Endothelial cell of umbilical vein (primary cell): ENCODE data around the gene TRIM41. TPM values are rescaled to one million over a fixed set of nuclear protein-coding genes. Genes with fewer than 3 reads are reported as not detected.

Source experiments
- BruUV-seq: library from RNA; stranded (reverse); fragments of 400-500 nt; replicated peaks from 2 replicates; lab custom pipeline; 2021; lab: Mats Ljungman, UMichigan
- CTCF ChIA-PET: fragments of 300-600, 350-600 bp; sonication (Branson Sonifier 250); formaldehyde crosslinking; loops from one replicate; lab custom pipeline; 2021; ENCODE audit warnings: antibody characterized with exemption, inconsistent platforms; lab: Charles Lee
- POLR2A ChIA-PET: fragments of 300-600, 350-600 bp; sonication (Branson Sonifier 250); formaldehyde crosslinking; loops from one replicate; lab custom pipeline; 2021; ENCODE audit warnings: antibody characterized with exemption, inconsistent platforms; lab: Charles Lee
- DNase-seq: peaks from one replicate; pipeline ENCODE4 v3.0.0-alpha.2; 2011; ENCODE audit warnings: low read depth, low spot score
- FAIRE-seq: peaks from 2 replicates; lab custom pipeline; 2011; peaks lifted over from hg19 to GRCh38; lab: Jason Lieb, UNC
- H2AFZ ChIP-seq: 2 replicates; pipeline ENCODE4 v1.6.0; 2012; ENCODE audit warnings: low read depth, low read length, control low read depth, inconsistent platforms
- H3K27ac ChIP-seq: 2 replicates; pipeline ENCODE4 v1.5.1; 2011; ENCODE audit warnings: low read depth, mild to moderate bottlenecking, control low read depth, low read length, moderate library complexity; ENCODE audit not compliant: insufficient read depth
- H3K27me3 ChIP-seq, 2 experiments: 2 replicates each; pipeline versions ENCODE4 v1.6.0 to v1.6.1; 2011; ENCODE audit warnings: low read length in 2 of 2, mixed read lengths in 1 of 2; ENCODE audit not compliant: control insufficient read depth in 2 of 2, insufficient read depth in 2 of 2
- H3K36me3 ChIP-seq, 2 experiments: 2 replicates in 1 of 2; 3 replicates in 1 of 2; pipeline ENCODE4 v1.5.1; 2011; ENCODE audit warnings: low read length in 2 of 2, mild to moderate bottlenecking in 1 of 2, moderate library complexity in 1 of 2; ENCODE audit not compliant: control insufficient read depth in 2 of 2, insufficient read depth in 2 of 2; ENCODE audit errors: extremely low read depth in 1 of 2
- H3K4me1 ChIP-seq: 3 replicates; pipeline ENCODE4 v1.5.1; 2011; ENCODE audit warnings: mild to moderate bottlenecking, low read length; ENCODE audit not compliant: control insufficient read depth, insufficient read depth; ENCODE audit errors: extremely low read depth
- H3K4me2 ChIP-seq: 2 replicates; pipeline ENCODE4 v1.6.1; 2011; ENCODE audit warnings: low read length, control low read depth, mixed read lengths; ENCODE audit not compliant: insufficient read depth
- H3K4me3 ChIP-seq, 3 experiments: fragments of 200-600 bp in 1 of 3; sonication (generic), shearing (Covaris generic) in 1 of 3; replicated peaks in 1 of 3; 2 replicates each; pipeline ENCODE4 v1.5.1; 2011 to 2016; ENCODE audit warnings: control low read depth in 3 of 3, low read length in 3 of 3, mild to moderate bottlenecking in 2 of 3, inconsistent platforms in 1 of 3, low read depth in 1 of 3, moderate library complexity in 1 of 3; ENCODE audit not compliant: insufficient read depth in 1 of 3
- H3K79me2 ChIP-seq: 2 replicates; pipeline ENCODE4 v1.6.0; 2012; ENCODE audit warnings: low read length, inconsistent platforms; ENCODE audit not compliant: control insufficient read depth, insufficient read depth
- H3K9ac ChIP-seq: replicated peaks from 2 replicates; pipeline ENCODE3; 2011; ENCODE audit warnings: low read length, control low read depth; ENCODE audit not compliant: insufficient read depth; ENCODE audit errors: extremely low read depth
- H3K9me1 ChIP-seq: replicated peaks from 3 replicates; pipeline ENCODE4 v1.6.0; 2011; ENCODE audit warnings: mild to moderate bottlenecking, low read length; ENCODE audit not compliant: control insufficient read depth, insufficient read depth; ENCODE audit errors: extremely low read depth
- H3K9me3 ChIP-seq: replicated peaks from 2 replicates; pipeline ENCODE4 v1.5.1; 2012; ENCODE audit warnings: low read length, inconsistent platforms; ENCODE audit not compliant: control insufficient read depth, insufficient read depth
- H4K20me1 ChIP-seq: replicated peaks from 2 replicates; pipeline ENCODE3; 2011; ENCODE audit warnings: mild to moderate bottlenecking, low read length; ENCODE audit not compliant: control insufficient read depth, insufficient read depth; ENCODE audit errors: extremely low read depth
- CTCF ChIP-seq, 2 donors: IDR thresholded peaks; 1 replicate in 1 of 2; 2 replicates in 1 of 2; pipeline ENCODE4 v1.5.1; 2011; ENCODE audit warnings: low read length in 2 of 2, mild to moderate bottlenecking in 2 of 2, moderate library complexity in 2 of 2, control low read depth in 1 of 2, inconsistent platforms in 1 of 2, low read depth in 1 of 2; ENCODE audit not compliant: insufficient read depth in 1 of 2; ENCODE audit errors: extremely low read depth in 1 of 2
- EZH2 ChIP-seq: IDR thresholded peaks from 2 replicates; pipeline ENCODE4 v1.6.1; 2012; ENCODE audit warnings: borderline replicate concordance, low read depth, mild to moderate bottlenecking, moderate library complexity, low read length, inconsistent platforms; ENCODE audit not compliant: severe bottlenecking
- FOS ChIP-seq: IDR thresholded peaks from 2 replicates; pipeline ENCODE4 v1.6.1; 2011; ENCODE audit warnings: mild to moderate bottlenecking, low read length, moderate library complexity, borderline replicate concordance; ENCODE audit not compliant: insufficient read depth
- GATA2 ChIP-seq: IDR thresholded peaks from 2 replicates; pipeline ENCODE4 v1.7.0; 2011; ENCODE audit warnings: low read depth, mild to moderate bottlenecking, moderate library complexity, mixed read lengths, low read length; ENCODE audit not compliant: insufficient read length, insufficient read depth
- JUN ChIP-seq: IDR thresholded peaks from 2 replicates; pipeline ENCODE4 v1.6.1; 2011; ENCODE audit warnings: borderline replicate concordance, low read depth; ENCODE audit not compliant: insufficient read length, insufficient read depth
- MAX ChIP-seq: IDR thresholded peaks from 2 replicates; pipeline ENCODE4 v1.6.1; 2011; ENCODE audit not compliant: insufficient read depth, insufficient read length
- MYC ChIP-seq: IDR thresholded peaks from one replicate; pipeline ENCODE4 v1.6.1; 2011; ENCODE audit warnings: mild to moderate bottlenecking, low read depth, low read length
- POLR2A ChIP-seq: IDR thresholded peaks from 2 replicates; pipeline ENCODE4 v1.6.1; 2012; ENCODE audit warnings: low read depth, mild to moderate bottlenecking, control low read depth, low read length
- POLR2AphosphoS5 ChIP-seq: IDR thresholded peaks from 2 replicates; pipeline ENCODE4 v1.6.1; 2012; ENCODE audit warnings: low read depth, mild to moderate bottlenecking, control low read depth, low read length, moderate library complexity; ENCODE audit not compliant: insufficient read depth
- dilution Hi-C: fragments of 300-500 bp; cut with MboI; formaldehyde crosslinking; loops from one replicate; pipeline ENCODE4 v1.15.0; 2019; ENCODE audit warnings: low sequenced_read_pairs; ENCODE audit not compliant: extremely low pct_ligation_motif_present
- intact Hi-C: fragments of 100-400 bp; cut with micrococcal nuclease; formaldehyde crosslinking; loops from one replicate; pipeline ENCODE4 v1.10.0; 2022
- polyA plus RNA-seq, 4 experiments: library from polyadenylated mRNA; depleted of rRNA in 3 of 4; stranded (reverse) in 3 of 4; unstranded in 1 of 4; fragments of >200 nt; gene quantifications; 2 replicates each; pipeline versions ENCODE4 v1.2.1 to v1.2.3, GENCODE V29; 2011 to 2012; ENCODE audit warnings: missing spikeins in 1 of 4
- total RNA-seq: library from RNA; stranded (reverse); gene quantifications from 2 replicates; pipeline ENCODE4 v1.2.3, GENCODE V29; 2021

TRIM41 gene
- total and polyA plus RNA-seq, 2 donors (not counting 3 experiments of a cell fraction or from before 2014, with no cell fraction given), result 11.2 to 19.9 TPM

GRCh38 chr5:181230551-181230950, 7.5 kb downstream of the TRIM41 start:
- no peak for DNase-seq
- no peak overlapping the region for H3K27ac ChIP-seq
- no TSS peak for BruUV-seq
- H3K27me3 ChIP-seq, result no peaks in the 10 kb centered on the region
- H4K20me1 ChIP-seq, result no peaks in the 10 kb centered on the region
- H3K4me1 ChIP-seq, result peaks cover 2% of the 10 kb centered on the region
- no peaks in the 10 kb centered on the region for H3K9me1 ChIP-seq
- no peak overlapping the region for H3K4me3 ChIP-seq
- ChIA-PET POLR2A (no interaction called here), CTCF (no interaction called here)
- no peak for TF ChIP-seq GATA2
- TF ChIP-seq CTCF (IDR thresholded peaks at IDR 0.05; ENCODE audit: extremely low read depth in 1 of 2, insufficient read depth in 1 of 2, low read depth in 1 of 2, low read length in 2 of 2), result no peak
- no peak for TF ChIP-seq FOS
- no peak for TF ChIP-seq EZH2
- TF ChIP-seq MAX, result no peak
- TF ChIP-seq JUN, result no peak
- no peak for TF ChIP-seq POLR2A
- TF ChIP-seq MYC, result no peak
- TF ChIP-seq POLR2AphosphoS5, result no peak
- dilution Hi-C loops, result no loop called here
- H3K4me2 ChIP-seq, result no peak overlapping the region
- H3K9ac ChIP-seq, result no peak overlapping the region
- FAIRE-seq, result no peak
- intact Hi-C loops, result no loop called here
- H3K79me2 ChIP-seq, result peaks cover 1% of the 10 kb centered on the region
- peaks cover under 1 to 20% of the 10 kb centered on the region in 2 experiments for H3K36me3 ChIP-seq
- no peak overlapping the region for H2AFZ ChIP-seq
- H3K9me3 ChIP-seq, result no peaks in the 10 kb centered on the region
